ENCODE measurements around the gene ZNF787. TPM values are rescaled to one million over a fixed set of nuclear protein-coding genes. Genes with fewer than 3 reads are reported as not detected.
"Not testable (repeated sequence)": the region's sequence is repeated elsewhere in the genome, so short reads cannot be mapped to it uniquely, and the experiment has no call there.

Gene ZNF787
- total and polyA plus RNA-seq, 9 donors: 3.0 to 36.8 (median 25.8) TPM

- no peaks in the 10 kb centered on the region for H3K36me3 ChIP-seq
- intact Hi-C loops (cut with DNase I): loop anchor here in 2 of 4 donors (5.0 kb wide), 2 partner anchors 34 to 49 kb away; partner anchors contain the start of gene ZNF444 (in 1 of the 2)
- WGBS, 3 donors: 23 to 29% (median 29%) methylated on average over 22 to 24 of the region's 24 CpGs
These were observed 12.5 kb downstream of the ZNF787 start for GRCh38 chr19:56108447-56109195.

DNA sequence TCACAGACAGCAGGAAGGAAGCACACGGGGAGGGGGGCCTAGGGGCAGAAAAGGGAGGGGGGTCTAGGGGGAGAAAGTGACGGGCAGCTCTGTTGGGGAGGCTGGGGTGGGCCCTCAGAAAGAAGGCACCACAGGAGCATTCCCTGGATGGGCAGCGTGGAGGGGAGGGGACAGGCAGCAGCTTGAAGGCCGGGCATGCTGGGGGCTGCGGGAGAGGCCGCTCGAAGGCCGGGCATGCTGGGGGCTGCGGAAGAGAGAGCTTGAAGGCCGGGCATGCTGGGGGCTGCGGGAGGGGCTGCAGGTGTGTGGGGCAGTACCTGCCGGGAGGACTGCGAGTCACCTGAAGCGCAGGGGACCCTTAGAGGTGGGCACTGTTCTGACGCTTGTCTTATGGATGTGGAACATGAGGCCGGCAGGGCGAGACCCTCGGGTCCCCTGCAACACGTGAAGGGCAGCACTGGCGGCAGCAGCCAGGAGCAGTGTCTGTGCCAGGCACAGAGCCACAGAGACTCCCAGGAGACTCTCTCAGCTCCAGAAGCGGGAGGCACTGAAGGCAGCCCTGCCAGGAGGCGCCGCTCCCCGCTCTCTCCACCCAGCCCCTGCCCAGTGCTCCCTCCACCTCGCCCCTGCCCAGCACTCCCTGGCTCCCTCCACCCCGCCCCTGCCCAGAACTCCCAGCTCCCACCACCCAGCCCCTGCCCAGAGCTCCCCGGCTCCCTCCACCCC, 13.3 kb downstream of the ZNF787 start:
- peaks cover 38% of the 10 kb centered on the region for H3K4me1 ChIP-seq (ENCODE audit: insufficient read depth)
- TF ChIP-seq EP300 (IDR thresholded peaks at IDR 0.05) (no peak), POLR2A (IDR thresholded peaks at IDR 0.05) (no peak)
- TF ChIP-seq, protein P1, sequence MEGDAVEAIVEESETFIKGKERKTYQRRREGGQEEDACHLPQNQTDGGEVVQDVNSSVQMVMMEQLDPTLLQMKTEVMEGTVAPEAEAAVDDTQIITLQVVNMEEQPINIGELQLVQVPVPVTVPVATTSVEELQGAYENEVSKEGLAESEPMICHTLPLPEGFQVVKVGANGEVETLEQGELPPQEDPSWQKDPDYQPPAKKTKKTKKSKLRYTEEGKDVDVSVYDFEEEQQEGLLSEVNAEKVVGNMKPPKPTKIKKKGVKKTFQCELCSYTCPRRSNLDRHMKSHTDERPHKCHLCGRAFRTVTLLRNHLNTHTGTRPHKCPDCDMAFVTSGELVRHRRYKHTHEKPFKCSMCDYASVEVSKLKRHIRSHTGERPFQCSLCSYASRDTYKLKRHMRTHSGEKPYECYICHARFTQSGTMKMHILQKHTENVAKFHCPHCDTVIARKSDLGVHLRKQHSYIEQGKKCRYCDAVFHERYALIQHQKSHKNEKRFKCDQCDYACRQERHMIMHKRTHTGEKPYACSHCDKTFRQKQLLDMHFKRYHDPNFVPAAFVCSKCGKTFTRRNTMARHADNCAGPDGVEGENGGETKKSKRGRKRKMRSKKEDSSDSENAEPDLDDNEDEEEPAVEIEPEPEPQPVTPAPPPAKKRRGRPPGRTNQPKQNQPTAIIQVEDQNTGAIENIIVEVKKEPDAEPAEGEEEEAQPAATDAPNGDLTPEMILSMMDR (IDR thresholded peaks at IDR 0.05): no peak
- no peaks in the 10 kb centered on the region for H3K9me3 ChIP-seq
- no peaks in the 10 kb centered on the region for H3K27me3 ChIP-seq
- DNase-seq: no peak
- no peaks in the 10 kb centered on the region for H3K36me3 ChIP-seq
- intact Hi-C loops (cut with DNase I): loop anchor here in 2 of 4 donors (5.0 kb wide), 2 partner anchors 35 to 50 kb away; partner anchors contain the start of gene ZNF444 (in 1 of the 2)
- H3K27ac ChIP-seq: no peak overlapping the region
- 70 to 78% (median 77%) methylated on average over 26 to 27 of the region's 27 CpGs for WGBS, 3 donors
- no peak overlapping the region for H3K4me3 ChIP-seq

More at GRCh38 chr19:56108447-56109195, 12.5 kb downstream of the ZNF787 start:
- H3K27me3 ChIP-seq: no peaks in the 10 kb centered on the region
- H3K27ac ChIP-seq: peak overlapping the region in 1 of 2 donors; percentile 11
- peak overlapping the region; percentile 11 for H3K4me3 ChIP-seq
- H3K9me3 ChIP-seq: no peaks in the 10 kb centered on the region
- TF ChIP-seq POLR2A (IDR thresholded peaks at IDR 0.05) (no peak), EP300 (IDR thresholded peaks at IDR 0.05) (no peak)
- TF ChIP-seq, protein P1 (IDR thresholded peaks at IDR 0.05): no peak
- peaks cover 40% of the 10 kb centered on the region for H3K4me1 ChIP-seq (ENCODE audit: insufficient read depth)
- peak; percentile 64 to 76 (median 72) for DNase-seq

DNA sequence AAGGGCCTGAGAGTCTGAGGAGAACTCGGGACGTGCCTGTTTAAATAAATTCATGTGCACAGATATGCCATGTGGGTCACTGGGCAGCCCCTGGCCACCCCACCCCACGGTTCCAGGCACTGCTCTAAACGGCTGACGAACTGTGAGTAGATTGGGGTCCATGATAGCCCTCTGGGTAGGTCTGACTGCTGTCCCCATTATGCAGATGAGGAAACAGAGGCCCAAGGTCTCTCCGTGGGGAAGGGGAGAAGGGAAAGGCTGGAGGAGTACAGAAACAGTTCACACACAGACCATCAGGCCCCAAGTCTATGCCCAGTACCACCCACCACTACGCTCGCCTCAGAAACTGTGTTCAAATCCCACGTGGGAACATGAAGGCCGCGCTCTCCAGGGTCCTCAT, 14.1 kb downstream of the ZNF787 start:
- 86 to 90% (median 90%) methylated on average over 11 of the region's 11 CpGs for WGBS, 3 donors
- intact Hi-C loops (cut with DNase I): loop anchor here in 2 of 4 donors (5.0 kb wide), 2 partner anchors 35 to 50 kb away; partner anchors contain the start of gene ZNF444 (in 1 of the 2)
- DNase-seq: no peak
- Histone ChIP-seq H3K9me3 (no peaks in the 10 kb centered on the region), H3K27me3 (no peaks in the 10 kb centered on the region), H3K4me3 (no peak overlapping the region), H3K4me1 (ENCODE audit: insufficient read depth) (peaks cover 36% of the 10 kb centered on the region), H3K36me3 (no peaks in the 10 kb centered on the region), H3K27ac (no peak overlapping the region)
- TF ChIP-seq POLR2A (IDR thresholded peaks at IDR 0.05) (no peak), EP300 (IDR thresholded peaks at IDR 0.05) (no peak)
- TF ChIP-seq, protein P1 (IDR thresholded peaks at IDR 0.05): no peak

DNA sequence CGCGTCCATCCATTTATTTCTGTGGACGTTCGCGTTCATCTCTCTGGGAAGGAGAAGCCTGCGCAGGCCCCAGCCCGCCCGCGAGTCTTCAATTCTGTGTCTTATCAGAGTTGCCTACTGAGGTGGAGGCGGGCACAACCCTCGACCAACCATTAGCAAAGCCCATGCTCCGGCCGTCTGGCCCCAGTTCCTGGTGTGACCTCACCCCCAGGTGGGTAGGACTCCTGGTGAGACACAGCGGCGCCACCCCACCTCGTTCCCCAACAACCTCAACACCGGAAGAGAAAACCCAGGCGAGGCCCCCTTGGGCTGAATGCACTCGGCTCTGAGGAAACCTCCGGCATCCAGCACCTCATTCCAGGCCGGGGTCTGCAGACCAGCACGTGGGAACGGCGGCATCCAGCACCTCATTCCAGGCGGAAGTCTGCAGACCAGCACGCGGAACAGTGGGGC, 14.7 kb downstream of the ZNF787 start:
- intact Hi-C loops (cut with DNase I): loop anchor here in 2 of 4 donors (5.0 kb wide), 2 partner anchors 36 to 51 kb away; partner anchors contain the start of gene ZNF444 (in 1 of the 2)
- no peak for TF ChIP-seq POLR2A (IDR thresholded peaks at IDR 0.05)
- no peak for TF ChIP-seq EP300 (IDR thresholded peaks at IDR 0.05)
- TF ChIP-seq, protein P1 (IDR thresholded peaks at IDR 0.05): no peak
- Histone ChIP-seq H3K9me3 (no peaks in the 10 kb centered on the region), H3K27me3 (no peaks in the 10 kb centered on the region), H3K4me1 (ENCODE audit: insufficient read depth) (peaks cover 33% of the 10 kb centered on the region), H3K27ac (no peak overlapping the region), H3K36me3 (no peaks in the 10 kb centered on the region), H3K4me3 (no peak overlapping the region)
- no peak for DNase-seq
- WGBS, 3 donors: 87 to 89% (median 88%) methylated on average over 27 of the region's 27 CpGs

GRCh38 chr19:56105831-56106396, 15.2 kb downstream of the ZNF787 start:
- H3K4me3 ChIP-seq, H3K27ac ChIP-seq, H3K36me3 ChIP-seq, H3K27me3 ChIP-seq, H3K9me3 ChIP-seq, DNase-seq: not testable (repeated sequence)
- intact Hi-C loops (cut with DNase I): loop anchor here in 2 of 4 donors (5.0 kb wide), 2 partner anchors 36 to 51 kb away; partner anchors contain the start of gene ZNF444 (in 1 of the 2)
- H3K4me1 ChIP-seq (ENCODE audit: insufficient read depth): peaks cover 29% of the 10 kb centered on the region
- 92 to 95% (median 94%) methylated on average over 61 of the region's 61 CpGs for WGBS, 3 donors

Measured in ovary (tissue), 9 donors.